ENCODE measurements around the gene ZNF474. TPM values are rescaled to one million over a fixed set of nuclear protein-coding genes. Genes with fewer than 3 reads are reported as not detected.

The ZNF474 gene
- total RNA-seq, 4 donors from 2014 or later = 1.0 to 2.0 (median 1.4) TPM; not detected in 1

- no peak for DNase-seq (ENCODE audit: low spot score in 2 of 2)
Observed at GRCh38 chr5:122149321-122150090, 20.2 kb downstream of the ZNF474 start.

GRCh38 chr5:122150215-122150614 lies 20.9 kb downstream of the ZNF474 start:
- TF ChIP-seq POLR2AphosphoS5 (IDR thresholded peaks at IDR 0.05) (no peak), EP300 (IDR thresholded peaks at IDR 0.05) (no peak), POLR2A (IDR thresholded peaks at IDR 0.05) (no peak), CTCF (IDR thresholded peaks at IDR 0.05) (no peak)
- H3K27me3 ChIP-seq = no peaks in the 10 kb centered on the region
- DNase-seq (ENCODE audit: low spot score in 2 of 2) = no peak
- 56% methylated on average over 2 of the region's 2 CpGs for WGBS
- peaks cover 6% of the 10 kb centered on the region for H3K4me1 ChIP-seq
- no peaks in the 10 kb centered on the region for H3K9me3 ChIP-seq
- no peaks in the 10 kb centered on the region for H3K36me3 ChIP-seq
- no peak overlapping the region for H3K4me3 ChIP-seq
- no peak overlapping the region for H3K27ac ChIP-seq

More at GRCh38 chr5:122149321-122150090, 20.2 kb downstream of the ZNF474 start:
- H3K27ac ChIP-seq = no peak overlapping the region
- TF ChIP-seq POLR2A (IDR thresholded peaks at IDR 0.05) (no peak), POLR2AphosphoS5 (IDR thresholded peaks at IDR 0.05) (no peak)
- H3K36me3 ChIP-seq = no peaks in the 10 kb centered on the region
- no peak overlapping the region for H3K4me3 ChIP-seq
- WGBS = 54% methylated on average over 4 of the region's 4 CpGs
- H3K27me3 ChIP-seq = no peaks in the 10 kb centered on the region
- no peaks in the 10 kb centered on the region for H3K9me3 ChIP-seq
- H3K4me1 ChIP-seq = peaks cover 6% of the 10 kb centered on the region

- Histone ChIP-seq H3K4me3 (no peak overlapping the region), H3K27me3 (no peaks in the 10 kb centered on the region), H3K27ac (peak overlapping the region; percentile 11), H3K9me3 (no peaks in the 10 kb centered on the region), H3K4me1 (peaks cover 6% of the 10 kb centered on the region), H3K36me3 (no peaks in the 10 kb centered on the region)
- WGBS = 63% methylated on average over 4 of the region's 4 CpGs
- no peak for DNase-seq (ENCODE audit: low spot score in 2 of 2)
- TF ChIP-seq EP300 (IDR thresholded peaks at IDR 0.05) (no peak), POLR2A (IDR thresholded peaks at IDR 0.05) (no peak), CTCF (IDR thresholded peaks at IDR 0.05) (no peak), POLR2AphosphoS5 (IDR thresholded peaks at IDR 0.05) (no peak)
Observed at GRCh38 chr5:122151640-122152039, 22.3 kb downstream of the ZNF474 start.

- Histone ChIP-seq H3K4me1 (peaks cover 6% of the 10 kb centered on the region), H3K36me3 (no peaks in the 10 kb centered on the region), H3K4me3 (no peak overlapping the region), H3K27me3 (no peaks in the 10 kb centered on the region), H3K27ac (peak overlapping the region; percentile 42), H3K9me3 (no peaks in the 10 kb centered on the region)
- 78% methylated on average over 10 of the region's 10 CpGs for WGBS
- no peak for TF ChIP-seq POLR2A (IDR thresholded peaks at IDR 0.05)
- TF ChIP-seq CTCF (IDR thresholded peaks at IDR 0.05) = no peak
- no peak for TF ChIP-seq EP300 (IDR thresholded peaks at IDR 0.05)
- TF ChIP-seq POLR2AphosphoS5 (IDR thresholded peaks at IDR 0.05) = no peak
- no peak for DNase-seq (ENCODE audit: low spot score in 2 of 2)
Observed at GRCh38 chr5:122152266-122152900, 23.0 kb downstream of the ZNF474 start.

GRCh38 chr5:122153230-122153629 lies 23.9 kb downstream of the ZNF474 start:
- TF ChIP-seq POLR2AphosphoS5 (IDR thresholded peaks at IDR 0.05) (no peak), CTCF (IDR thresholded peaks at IDR 0.05) (no peak), POLR2A (IDR thresholded peaks at IDR 0.05) (no peak), EP300 (IDR thresholded peaks at IDR 0.05) (no peak)
- Histone ChIP-seq H3K4me3 (no peak overlapping the region), H3K27me3 (no peaks in the 10 kb centered on the region), H3K9me3 (no peaks in the 10 kb centered on the region), H3K27ac (peak overlapping the region; percentile 56), H3K36me3 (no peaks in the 10 kb centered on the region), H3K4me1 (peaks cover 6% of the 10 kb centered on the region)
- WGBS = 39% methylated on average over 2 of the region's 2 CpGs
- DNase-seq (ENCODE audit: low spot score in 2 of 2) = no peak
